NCI-H2227 (cell line): Measurements from ENCODE around the gene IGHMBP2.

Source experiments
- DNase-seq: peaks from one replicate; lab custom pipeline; 2025; ENCODE audit not compliant: unreplicated experiment; lab: John Stamatoyannopoulos, UW

The IGHMBP2 gene

GRCh38 chr11:68979931-68980775 lies 76.5 kb downstream of the IGHMBP2 start:
- DNase-seq, result no peak

GRCh38 chr11:68980776-68981065 lies 77.0 kb downstream of the IGHMBP2 start, which contains the start of gene MRGPRD:
MRGPRD (minus strand) TSS chr11:68980986; CDS start chr11:68980986, 0 bp downstream.
- DNase-seq, result no peak

- DNase-seq, result no peak
Measured at GRCh38 chr11:68982134-68982533, 78.4 kb downstream of the IGHMBP2 start.

GRCh38 chr11:68983801-68984200 lies 80.1 kb downstream of the IGHMBP2 start:
- no peak for DNase-seq

GRCh38 chr11:68987211-68987610 lies 83.5 kb downstream of the IGHMBP2 start:
- DNase-seq, result no peak

GRCh38 chr11:68988491-68988890 lies 84.8 kb downstream of the IGHMBP2 start:
- DNase-seq, result no peak
